ENCODE measurements around the gene PI4K2B. TPM values are rescaled to one million over a fixed set of nuclear protein-coding genes. Genes with fewer than 3 reads are reported as not detected.

PI4K2B gene
- total and polyA plus RNA-seq, 10 of the 15 experiments (the other 5 are each of a cell fraction or from before 2014, with no cell fraction given), result 12.9 to 55.3 (median 40.7) TPM

DNA sequence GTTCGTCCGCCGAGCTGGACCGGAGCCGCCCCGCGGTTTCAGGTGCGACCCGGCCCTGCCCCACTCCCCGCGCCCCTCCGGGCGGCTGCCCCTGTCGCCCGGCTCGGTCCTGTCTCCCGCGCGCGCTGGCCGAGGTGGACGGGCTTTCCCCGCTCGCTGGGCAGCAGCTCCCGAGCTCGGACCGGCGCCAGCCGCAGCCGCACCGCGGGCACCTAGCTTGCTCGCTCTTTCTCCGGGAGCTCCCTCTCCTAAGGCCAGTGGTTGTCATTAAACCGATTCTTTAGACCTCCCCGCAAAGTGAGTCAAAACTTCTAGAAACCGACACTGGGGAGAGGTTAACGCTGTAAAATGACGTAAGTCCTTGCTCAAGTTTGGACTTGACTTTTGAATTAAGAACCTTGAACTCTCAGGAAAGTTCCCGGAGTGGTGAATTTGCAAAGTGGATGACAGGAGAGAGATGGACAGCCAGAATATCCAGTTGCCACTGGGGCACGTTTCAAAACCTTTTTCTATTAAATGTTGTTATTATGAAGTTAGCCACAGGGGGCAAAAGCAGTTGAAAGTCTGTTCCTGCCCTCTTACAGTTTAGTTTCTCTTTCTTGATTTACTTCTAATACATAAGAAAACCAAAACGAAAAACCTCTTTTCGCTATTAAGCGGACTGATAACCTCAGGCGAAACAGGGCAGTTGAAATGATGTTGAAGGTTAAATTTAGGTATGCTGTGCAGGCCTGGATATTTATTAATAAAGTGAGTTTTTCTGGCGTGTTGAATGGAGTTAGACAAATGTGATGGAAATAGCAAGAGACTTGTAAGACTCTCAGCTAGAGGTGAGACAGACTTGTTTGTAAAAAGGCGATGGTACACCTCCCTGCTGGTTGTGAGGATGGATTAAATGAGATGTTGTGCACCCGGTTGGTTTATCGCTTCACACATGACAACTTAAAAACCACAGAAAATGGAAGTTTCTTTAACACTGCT lies 847 bp downstream of the PI4K2B start (continued):
- TF ChIP-seq, protein P1, sequence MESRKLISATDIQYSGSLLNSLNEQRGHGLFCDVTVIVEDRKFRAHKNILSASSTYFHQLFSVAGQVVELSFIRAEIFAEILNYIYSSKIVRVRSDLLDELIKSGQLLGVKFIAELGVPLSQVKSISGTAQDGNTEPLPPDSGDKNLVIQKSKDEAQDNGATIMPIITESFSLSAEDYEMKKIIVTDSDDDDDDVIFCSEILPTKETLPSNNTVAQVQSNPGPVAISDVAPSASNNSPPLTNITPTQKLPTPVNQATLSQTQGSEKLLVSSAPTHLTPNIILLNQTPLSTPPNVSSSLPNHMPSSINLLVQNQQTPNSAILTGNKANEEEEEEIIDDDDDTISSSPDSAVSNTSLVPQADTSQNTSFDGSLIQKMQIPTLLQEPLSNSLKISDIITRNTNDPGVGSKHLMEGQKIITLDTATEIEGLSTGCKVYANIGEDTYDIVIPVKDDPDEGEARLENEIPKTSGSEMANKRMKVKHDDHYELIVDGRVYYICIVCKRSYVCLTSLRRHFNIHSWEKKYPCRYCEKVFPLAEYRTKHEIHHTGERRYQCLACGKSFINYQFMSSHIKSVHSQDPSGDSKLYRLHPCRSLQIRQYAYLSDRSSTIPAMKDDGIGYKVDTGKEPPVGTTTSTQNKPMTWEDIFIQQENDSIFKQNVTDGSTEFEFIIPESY (IDR thresholded peaks at IDR 0.05), result no peak
- TF ChIP-seq ZZZ3 (IDR thresholded peaks at IDR 0.05; ENCODE audit: control insufficient read depth, insufficient read length, low read depth) (no peak), MEF2B (IDR thresholded peaks at IDR 0.05; ENCODE audit: partially characterized antibody, poor library complexity, severe bottlenecking) (peak; percentile 27), IKZF1 (conservative IDR thresholded peaks at IDR 0.05) (peak; percentile 48), LARP7 (IDR thresholded peaks at IDR 0.05) (peak; percentile 67; the same call in 1 of the 2 replicates), ZNF207 (IDR thresholded peaks at IDR 0.05; ENCODE audit: borderline replicate concordance) (no peak), RAD51 (IDR thresholded peaks at IDR 0.05) (0 out of 2 replicates have a peak, but pooled peaks have one; percentile 29), RCOR1 (conservative IDR thresholded peaks at IDR 0.05; ENCODE audit: low read depth, low read length) (no peak), CBX5 (IDR thresholded peaks at IDR 0.05; ENCODE audit: low read depth) (0 out of 2 replicates have a peak, but pooled peaks have one; percentile 62), BMI1 (IDR thresholded peaks at IDR 0.05; ENCODE audit: borderline replicate concordance) (0 out of 2 replicates have a peak, but pooled peaks have one; percentile 14), MTA2 (IDR thresholded peaks at IDR 0.05; ENCODE audit: low read depth) (peak; percentile 14; the same call in 1 of the 2 replicates), NR2C2 (IDR thresholded peaks at IDR 0.05; ENCODE audit: borderline replicate concordance, control insufficient read depth, insufficient read length, low read depth) (no peak), KLF5 (IDR thresholded peaks at IDR 0.05; ENCODE audit: partially characterized antibody) (no peak)
- TF ChIP-seq, protein P2, sequence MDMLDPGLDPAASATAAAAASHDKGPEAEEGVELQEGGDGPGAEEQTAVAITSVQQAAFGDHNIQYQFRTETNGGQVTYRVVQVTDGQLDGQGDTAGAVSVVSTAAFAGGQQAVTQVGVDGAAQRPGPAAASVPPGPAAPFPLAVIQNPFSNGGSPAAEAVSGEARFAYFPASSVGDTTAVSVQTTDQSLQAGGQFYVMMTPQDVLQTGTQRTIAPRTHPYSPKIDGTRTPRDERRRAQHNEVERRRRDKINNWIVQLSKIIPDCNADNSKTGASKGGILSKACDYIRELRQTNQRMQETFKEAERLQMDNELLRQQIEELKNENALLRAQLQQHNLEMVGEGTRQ (IDR thresholded peaks at IDR 0.05; ENCODE audit: borderline replicate concordance, low read depth, low read length), result no peak; the same call in 1 of the 2 replicates
- TF ChIP-seq, protein P3, sequence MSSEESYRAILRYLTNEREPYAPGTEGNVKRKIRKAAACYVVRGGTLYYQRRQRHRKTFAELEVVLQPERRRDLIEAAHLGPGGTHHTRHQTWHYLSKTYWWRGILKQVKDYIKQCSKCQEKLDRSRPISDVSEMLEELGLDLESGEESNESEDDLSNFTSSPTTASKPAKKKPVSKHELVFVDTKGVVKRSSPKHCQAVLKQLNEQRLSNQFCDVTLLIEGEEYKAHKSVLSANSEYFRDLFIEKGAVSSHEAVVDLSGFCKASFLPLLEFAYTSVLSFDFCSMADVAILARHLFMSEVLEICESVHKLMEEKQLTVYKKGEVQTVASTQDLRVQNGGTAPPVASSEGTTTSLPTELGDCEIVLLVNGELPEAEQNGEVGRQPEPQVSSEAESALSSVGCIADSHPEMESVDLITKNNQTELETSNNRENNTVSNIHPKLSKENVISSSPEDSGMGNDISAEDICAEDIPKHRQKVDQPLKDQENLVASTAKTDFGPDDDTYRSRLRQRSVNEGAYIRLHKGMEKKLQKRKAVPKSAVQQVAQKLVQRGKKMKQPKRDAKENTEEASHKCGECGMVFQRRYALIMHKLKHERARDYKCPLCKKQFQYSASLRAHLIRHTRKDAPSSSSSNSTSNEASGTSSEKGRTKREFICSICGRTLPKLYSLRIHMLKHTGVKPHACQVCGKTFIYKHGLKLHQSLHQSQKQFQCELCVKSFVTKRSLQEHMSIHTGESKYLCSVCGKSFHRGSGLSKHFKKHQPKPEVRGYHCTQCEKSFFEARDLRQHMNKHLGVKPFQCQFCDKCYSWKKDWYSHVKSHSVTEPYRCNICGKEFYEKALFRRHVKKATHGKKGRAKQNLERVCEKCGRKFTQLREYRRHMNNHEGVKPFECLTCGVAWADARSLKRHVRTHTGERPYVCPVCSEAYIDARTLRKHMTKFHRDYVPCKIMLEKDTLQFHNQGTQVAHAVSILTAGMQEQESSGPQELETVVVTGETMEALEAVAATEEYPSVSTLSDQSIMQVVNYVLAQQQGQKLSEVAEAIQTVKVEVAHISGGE (CRISPR knock-in tag; IDR thresholded peaks at IDR 0.05), result no peak
- TF ChIP-seq, protein P4, sequence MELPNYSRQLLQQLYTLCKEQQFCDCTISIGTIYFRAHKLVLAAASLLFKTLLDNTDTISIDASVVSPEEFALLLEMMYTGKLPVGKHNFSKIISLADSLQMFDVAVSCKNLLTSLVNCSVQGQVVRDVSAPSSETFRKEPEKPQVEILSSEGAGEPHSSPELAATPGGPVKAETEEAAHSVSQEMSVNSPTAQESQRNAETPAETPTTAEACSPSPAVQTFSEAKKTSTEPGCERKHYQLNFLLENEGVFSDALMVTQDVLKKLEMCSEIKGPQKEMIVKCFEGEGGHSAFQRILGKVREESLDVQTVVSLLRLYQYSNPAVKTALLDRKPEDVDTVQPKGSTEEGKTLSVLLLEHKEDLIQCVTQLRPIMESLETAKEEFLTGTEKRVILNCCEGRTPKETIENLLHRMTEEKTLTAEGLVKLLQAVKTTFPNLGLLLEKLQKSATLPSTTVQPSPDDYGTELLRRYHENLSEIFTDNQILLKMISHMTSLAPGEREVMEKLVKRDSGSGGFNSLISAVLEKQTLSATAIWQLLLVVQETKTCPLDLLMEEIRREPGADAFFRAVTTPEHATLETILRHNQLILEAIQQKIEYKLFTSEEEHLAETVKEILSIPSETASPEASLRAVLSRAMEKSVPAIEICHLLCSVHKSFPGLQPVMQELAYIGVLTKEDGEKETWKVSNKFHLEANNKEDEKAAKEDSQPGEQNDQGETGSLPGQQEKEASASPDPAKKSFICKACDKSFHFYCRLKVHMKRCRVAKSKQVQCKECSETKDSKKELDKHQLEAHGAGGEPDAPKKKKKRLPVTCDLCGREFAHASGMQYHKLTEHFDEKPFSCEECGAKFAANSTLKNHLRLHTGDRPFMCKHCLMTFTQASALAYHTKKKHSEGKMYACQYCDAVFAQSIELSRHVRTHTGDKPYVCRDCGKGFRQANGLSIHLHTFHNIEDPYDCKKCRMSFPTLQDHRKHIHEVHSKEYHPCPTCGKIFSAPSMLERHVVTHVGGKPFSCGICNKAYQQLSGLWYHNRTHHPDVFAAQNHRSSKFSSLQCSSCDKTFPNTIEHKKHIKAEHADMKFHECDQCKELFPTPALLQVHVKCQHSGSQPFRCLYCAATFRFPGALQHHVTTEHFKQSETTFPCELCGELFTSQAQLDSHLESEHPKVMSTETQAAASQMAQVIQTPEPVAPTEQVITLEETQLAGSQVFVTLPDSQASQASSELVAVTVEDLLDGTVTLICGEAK (IDR thresholded peaks at IDR 0.05; ENCODE audit: borderline replicate concordance), result no peak; the same call in 1 of the 2 replicates
